Endodermal cell (in vitro differentiated cells): ENCODE data around the gene ELP1. TPM values are rescaled to one million over a fixed set of nuclear protein-coding genes. Genes with fewer than 3 reads are reported as not detected.

Experiments
- DNase-seq: peaks from one replicate; pipeline ENCODE4 v3.0.0-alpha.2; 2017
- H3K27ac ChIP-seq: 2 replicates; pipeline ENCODE4 v1.5.1; 2013; ENCODE audit warnings: mild to moderate bottlenecking, low read depth, low read length, moderate library complexity
- H3K27me3 ChIP-seq: 2 replicates; pipeline ENCODE4 v1.6.1; 2013; ENCODE audit warnings: mild to moderate bottlenecking, low read length, moderate library complexity; ENCODE audit not compliant: insufficient read depth, control insufficient read depth, poor library complexity, severe bottlenecking
- H3K36me3 ChIP-seq: 2 replicates; pipeline ENCODE4 v1.7.0; 2013; ENCODE audit warnings: mild to moderate bottlenecking, low read length, moderate library complexity; ENCODE audit not compliant: control insufficient read depth, insufficient read depth
- H3K4me1 ChIP-seq: one replicate; pipeline ENCODE4 v1.7.0; 2013; ENCODE audit warnings: low read length; ENCODE audit not compliant: control insufficient read depth, insufficient read depth
- H3K4me3 ChIP-seq: 2 replicates; pipeline ENCODE4 v1.5.1; 2013; ENCODE audit warnings: mild to moderate bottlenecking, low read length, moderate library complexity
- H3K9ac ChIP-seq: 2 replicates; pipeline ENCODE4 v1.6.1; 2013; ENCODE audit warnings: mild to moderate bottlenecking, low read length, moderate library complexity; ENCODE audit not compliant: poor library complexity, severe bottlenecking; ENCODE audit errors: extremely low read depth
- H3K9me3 ChIP-seq: 2 replicates; pipeline ENCODE4 v1.6.1; 2013; ENCODE audit warnings: mild to moderate bottlenecking, low read length, moderate library complexity; ENCODE audit not compliant: control insufficient read depth
- H3K27ac Mint-ChIP-seq: 2 replicates; pipeline ENCODE4 v1.8.0; 2020; ENCODE audit warnings: mixed read lengths
- H3K27me3 Mint-ChIP-seq: 2 replicates; pipeline ENCODE4 v1.8.0; 2021; ENCODE audit warnings: mild to moderate bottlenecking, mixed read lengths; ENCODE audit not compliant: insufficient read depth
- H3K36me3 Mint-ChIP-seq: 2 replicates; pipeline ENCODE4 v1.8.0; 2020; ENCODE audit warnings: low read depth, mixed read lengths
- H3K4me1 Mint-ChIP-seq: 2 replicates; pipeline ENCODE4 v1.8.0; 2020; ENCODE audit warnings: mixed read lengths
- H3K4me3 Mint-ChIP-seq: 2 replicates; pipeline ENCODE4 v1.8.0; 2020; ENCODE audit warnings: mild to moderate bottlenecking, moderate library complexity, mixed read lengths
- H3K9me3 Mint-ChIP-seq: 2 replicates; pipeline ENCODE4 v1.8.0; 2020; ENCODE audit warnings: mild to moderate bottlenecking, mixed read lengths
- WGBS, 2 experiments: methylation state at CpG; one replicate each; pipeline versions ENCODE4 v1.1.5 to v1.1.7; 2013; ENCODE audit warnings: missing lambda C conversion rate in 2 of 2, mixed read lengths in 1 of 2; ENCODE audit not compliant: insufficient coverage in 1 of 2, insufficient read length in 1 of 2; 5-methylcytosine and 5-hydroxymethylcytosine counted together
- total RNA-seq, 2 donors: library from RNA; stranded (reverse); fragmentation: NEBNext Ultra II Directional in 1 of 2; extraction: Animal tissue kit (Norgen Biotek cat#: 25700) in 1 of 2; gene quantifications; 2 replicates in 1 of 2; 3 replicates in 1 of 2; pipeline ENCODE4 v1.2.1, GENCODE V29; 2021
- TF ChIP-seq, protein P1 (sequence below): fragments of 200-600 bp; sonication (generic); conservative IDR thresholded peaks from 2 replicates; pipeline ENCODE4 v1.5.0; 2021; ENCODE audit warnings: antibody characterized with exemption, mild to moderate bottlenecking

The ELP1 gene
- total RNA-seq, 2 donors from 2014 or later = 32.9 to 37.1 TPM

DNA sequence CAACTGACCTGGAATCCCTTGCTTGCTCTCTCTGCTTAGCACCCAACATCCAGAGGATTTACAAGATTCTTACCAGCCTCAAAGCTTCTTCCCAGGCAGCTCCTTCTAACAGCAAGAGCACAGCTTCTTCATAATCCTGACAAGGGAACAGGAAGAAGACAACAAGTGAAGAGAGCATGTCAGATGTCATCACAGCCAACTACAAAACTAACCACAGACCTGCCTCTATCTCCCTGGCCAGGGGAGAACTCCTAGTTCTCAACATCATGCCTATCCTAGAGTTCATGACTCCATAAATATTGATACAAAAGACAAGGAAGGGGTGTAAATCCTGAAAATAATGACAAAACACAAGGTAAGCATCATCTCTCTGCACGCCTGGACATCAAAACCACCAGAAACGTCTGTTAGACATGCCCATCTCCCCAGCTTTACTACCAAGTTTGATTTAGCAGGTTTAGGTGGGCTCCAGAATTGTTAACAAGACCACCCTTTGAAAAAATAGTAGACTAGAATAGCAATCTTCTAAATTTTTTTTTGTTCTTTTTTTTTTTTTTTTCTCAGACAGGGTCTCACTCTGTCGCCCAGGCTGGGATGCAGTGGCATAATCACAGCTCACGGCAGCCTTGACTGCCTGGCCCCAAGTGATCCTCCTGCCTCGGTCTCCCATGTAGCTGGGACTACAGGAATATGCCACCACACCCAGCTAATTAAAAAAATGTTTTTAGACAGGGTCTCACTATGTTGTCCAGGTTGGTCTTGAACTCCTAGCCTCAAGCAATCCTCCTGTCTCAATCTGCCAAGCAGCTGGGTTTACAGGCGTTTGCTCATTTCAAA is 51.7 kb downstream of the ELP1 start:
- Mint-ChIP-seq H3K9me3 (no peaks in the 10 kb centered on the region), H3K4me3 (no peak overlapping the region), H3K27ac (no peak overlapping the region), H3K4me1 (no peaks in the 10 kb centered on the region), H3K27me3 (no peaks in the 10 kb centered on the region), H3K36me3 (peaks cover 44% of the 10 kb centered on the region)
- Histone ChIP-seq H3K27ac (no peak overlapping the region), H3K9me3 (no peaks in the 10 kb centered on the region), H3K4me1 (no peaks in the 10 kb centered on the region), H3K36me3 (peaks cover 53% of the 10 kb centered on the region), H3K9ac (no peak overlapping the region), H3K4me3 (no peak overlapping the region), H3K27me3 (no peaks in the 10 kb centered on the region)
- TF ChIP-seq, protein P1, sequence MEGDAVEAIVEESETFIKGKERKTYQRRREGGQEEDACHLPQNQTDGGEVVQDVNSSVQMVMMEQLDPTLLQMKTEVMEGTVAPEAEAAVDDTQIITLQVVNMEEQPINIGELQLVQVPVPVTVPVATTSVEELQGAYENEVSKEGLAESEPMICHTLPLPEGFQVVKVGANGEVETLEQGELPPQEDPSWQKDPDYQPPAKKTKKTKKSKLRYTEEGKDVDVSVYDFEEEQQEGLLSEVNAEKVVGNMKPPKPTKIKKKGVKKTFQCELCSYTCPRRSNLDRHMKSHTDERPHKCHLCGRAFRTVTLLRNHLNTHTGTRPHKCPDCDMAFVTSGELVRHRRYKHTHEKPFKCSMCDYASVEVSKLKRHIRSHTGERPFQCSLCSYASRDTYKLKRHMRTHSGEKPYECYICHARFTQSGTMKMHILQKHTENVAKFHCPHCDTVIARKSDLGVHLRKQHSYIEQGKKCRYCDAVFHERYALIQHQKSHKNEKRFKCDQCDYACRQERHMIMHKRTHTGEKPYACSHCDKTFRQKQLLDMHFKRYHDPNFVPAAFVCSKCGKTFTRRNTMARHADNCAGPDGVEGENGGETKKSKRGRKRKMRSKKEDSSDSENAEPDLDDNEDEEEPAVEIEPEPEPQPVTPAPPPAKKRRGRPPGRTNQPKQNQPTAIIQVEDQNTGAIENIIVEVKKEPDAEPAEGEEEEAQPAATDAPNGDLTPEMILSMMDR = no peak
- 98 to 100% methylated on average over 3 to 6 of the region's 6 CpGs for WGBS, 2 experiments
- DNase-seq = no peak

DNA sequence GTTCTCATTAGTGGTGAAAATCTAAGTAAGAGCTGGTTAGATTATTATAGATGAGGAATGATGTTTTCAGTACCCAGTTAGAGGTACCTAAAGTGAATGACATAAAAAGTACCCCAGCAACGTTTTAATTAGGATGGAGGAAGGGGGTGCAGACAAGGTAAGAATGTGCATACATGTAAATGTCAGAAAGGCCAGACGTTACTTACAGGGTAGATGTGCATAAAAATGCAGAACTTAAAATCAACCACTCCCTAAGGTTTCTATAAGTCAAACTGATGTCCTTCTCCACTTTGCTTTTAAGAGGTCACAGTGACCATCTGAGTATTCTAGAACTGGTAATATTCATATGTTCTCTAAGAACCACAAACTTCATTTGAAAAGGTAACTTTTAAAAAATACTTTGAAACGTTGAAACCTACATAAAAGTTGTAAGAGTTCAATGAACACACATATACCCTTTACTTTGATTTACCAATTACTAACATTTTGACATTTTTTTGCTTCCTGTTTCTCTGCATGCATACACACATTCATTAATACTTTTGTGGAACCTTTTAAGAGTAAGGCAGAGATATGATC is 53.1 kb downstream of the ELP1 start:
- no peaks in the 10 kb centered on the region for H3K4me1 Mint-ChIP-seq
- no peak overlapping the region for H3K27ac ChIP-seq
- H3K9me3 ChIP-seq = no peaks in the 10 kb centered on the region

DNA sequence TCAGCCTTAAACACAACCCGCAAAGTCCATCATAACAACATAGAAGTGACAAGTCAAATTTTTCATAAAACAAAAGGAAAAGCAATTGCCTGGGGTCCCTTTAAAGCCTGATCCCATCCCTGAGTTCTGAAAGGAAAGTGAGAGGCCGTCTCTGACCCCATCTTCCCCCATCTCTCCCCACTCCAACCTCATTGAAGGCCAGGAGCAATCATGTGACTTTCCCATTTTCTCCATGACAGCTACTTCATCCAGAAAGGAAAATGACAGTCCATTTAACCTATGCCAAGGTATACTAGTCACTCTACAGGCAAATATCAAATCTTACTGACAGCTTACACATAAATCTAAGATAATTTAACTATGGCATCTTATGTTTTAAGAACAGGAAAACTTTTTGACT is 56.4 kb downstream of the ELP1 start:
- no peak overlapping the region for H3K4me3 ChIP-seq
- TF ChIP-seq, protein P1 = no peak
- peaks cover 72% of the 10 kb centered on the region for H3K36me3 Mint-ChIP-seq
- H3K4me1 Mint-ChIP-seq = no peaks in the 10 kb centered on the region
- no peaks in the 10 kb centered on the region for H3K27me3 ChIP-seq
- H3K4me1 ChIP-seq = no peaks in the 10 kb centered on the region
- H3K27ac ChIP-seq = no peak overlapping the region
- no peaks in the 10 kb centered on the region for H3K9me3 Mint-ChIP-seq
- peaks cover 86% of the 10 kb centered on the region for H3K36me3 ChIP-seq
- no peak overlapping the region for H3K27ac Mint-ChIP-seq
- 88 to 96% methylated on average over 1 to 2 of the region's 2 CpGs for WGBS, 2 experiments
- H3K27me3 Mint-ChIP-seq = no peaks in the 10 kb centered on the region
- no peak overlapping the region for H3K9ac ChIP-seq
- H3K4me3 Mint-ChIP-seq = no peak overlapping the region
- no peaks in the 10 kb centered on the region for H3K9me3 ChIP-seq
- DNase-seq = no peak

More for the DNA sequence above, 53.1 kb downstream of the ELP1 start:
- no peaks in the 10 kb centered on the region for H3K4me1 ChIP-seq
- Mint-ChIP-seq H3K27me3 (no peaks in the 10 kb centered on the region), H3K9me3 (no peaks in the 10 kb centered on the region), H3K27ac (no peak overlapping the region), H3K36me3 (peaks cover 49% of the 10 kb centered on the region), H3K4me3 (no peak overlapping the region)
- no peak overlapping the region for H3K9ac ChIP-seq
- TF ChIP-seq, protein P1 = no peak
- H3K4me3 ChIP-seq = no peak overlapping the region
- no peaks in the 10 kb centered on the region for H3K27me3 ChIP-seq
- WGBS, 2 experiments = 84 to 91% methylated on average over 3 of the region's 3 CpGs
- peaks cover 61% of the 10 kb centered on the region for H3K36me3 ChIP-seq
- DNase-seq = no peak
